K562 (cell line): Measurements from ENCODE around the gene PRPSAP1. TPM values are rescaled to one million over a fixed set of nuclear protein-coding genes. Genes with fewer than 3 reads are reported as not detected.
A peak's percentile ranks its signal among the peaks of the same experiment; 100 is the strongest.

Experiments
- AFF4 ChIP-seq: sonication (generic); formaldehyde crosslinking; IDR thresholded peaks from 2 replicates; pipeline ENCODE4 v1.8.0; 2023; ENCODE audit warnings: mild to moderate bottlenecking, missing genetic modification reagents
- ARID1B ChIP-seq: fragments of 450-650 bp; IDR thresholded peaks from 2 replicates; pipeline ENCODE4 v1.6.1; 2016; ENCODE audit warnings: antibody characterized with exemption, mild to moderate bottlenecking, inconsistent platforms
- MNT ChIP-seq, 2 experiments: fragments of 450-650 bp; conservative IDR thresholded peaks; 2 replicates each; pipeline ENCODE4 v1.6.1; 2017; ENCODE audit warnings: mild to moderate bottlenecking in 2 of 2, moderate library complexity in 2 of 2
- NCOR1 ChIP-seq: fragments of 450-650 bp; IDR thresholded peaks from 2 replicates; pipeline ENCODE4 v1.6.1; 2016; ENCODE audit warnings: mild to moderate bottlenecking, moderate library complexity
- PHF20 ChIP-seq: fragments of 450-650 bp; IDR thresholded peaks from 2 replicates; pipeline ENCODE4 v1.6.1; 2018; ENCODE audit not compliant: partially characterized antibody
- POLR2A ChIP-seq: fragments of 450-650 bp; conservative IDR thresholded peaks from 2 replicates; pipeline ENCODE4 v1.6.1; 2016
- POLR2B ChIP-seq: fragments of 450-650 bp; IDR thresholded peaks from 2 replicates; pipeline ENCODE4 v1.6.1; 2018; ENCODE audit warnings: low read depth; ENCODE audit not compliant: partially characterized antibody
- SIX5 ChIP-seq, 2 experiments: IDR thresholded peaks; 2 replicates each; pipeline ENCODE4 v1.6.1; 2011; ENCODE audit warnings: low read length in 2 of 2, borderline replicate concordance in 1 of 2, low read depth in 1 of 2, mild to moderate bottlenecking in 1 of 2, moderate library complexity in 1 of 2; ENCODE audit not compliant: insufficient read depth in 1 of 2
- SUPT5H ChIP-seq: fragments of 450-650 bp; IDR thresholded peaks from 2 replicates; pipeline ENCODE4 v1.6.1; 2016
- TBL1XR1 ChIP-seq, 2 experiments: IDR thresholded peaks; 2 replicates each; pipeline ENCODE4 v1.6.1; 2012; ENCODE audit warnings: improper control_type of control experiment in 2 of 2, low read length in 2 of 2, mild to moderate bottlenecking in 1 of 2
- TBP ChIP-seq: optimal IDR thresholded peaks from 2 replicates; pipeline ENCODE3; 2011; ENCODE audit warnings: low read depth, low read length, improper control_type of control experiment
- TFAP4 ChIP-seq: sonication (generic); formaldehyde crosslinking; IDR thresholded peaks from 2 replicates; pipeline ENCODE4 v1.8.0; 2022; ENCODE audit warnings: missing genetic modification reagents, mild to moderate bottlenecking, moderate library complexity, borderline replicate concordance
- ZNF699 ChIP-seq: fragments of 250-450 bp; sonication (Bioruptor Pico); IDR thresholded peaks from 2 replicates; pipeline ENCODE4 v1.8.0; 2021; ENCODE audit warnings: mild to moderate bottlenecking, moderate library complexity; ENCODE audit not compliant: insufficient replicate concordance
- polyA plus RNA-seq, 8 experiments: library from polyadenylated mRNA; depleted of rRNA in 4 of 8; stranded (reverse) in 5 of 8; unstranded in 3 of 8; fragments of >200 nt; fragmentation: Nextera tagmentation in 2 of 8; fragmentation: Illumina TruSeq in 1 of 8; extraction: Ambion mirVana in 2 of 8; extraction: Trizol in 1 of 8; gene quantifications; 2 replicates each; pipeline versions ENCODE4 v1.2.1 to v1.2.3, GENCODE V29; 2011 to 2014; ENCODE audit warnings: inconsistent platforms in 1 of 8, missing spikeins in 1 of 8
- total RNA-seq, 7 experiments: library from RNA; depleted of rRNA in 6 of 7; stranded (reverse); fragments of >200 nt in 6 of 7; fragmentation: Illumina TruSeq in 2 of 7; extraction: Trizol in 2 of 7; gene quantifications; 2 replicates each; pipeline versions ENCODE4 v1.2.1 to v1.2.3, GENCODE V29; 2011 to 2021; ENCODE audit warnings: low replicate concordance in 1 of 7

Gene PRPSAP1
- total and polyA plus RNA-seq, 9 of the 15 experiments (the other 6 are each of a cell fraction or from before 2014, with no cell fraction given) = 21.9 to 77.1 (median 40.8) TPM

- TF ChIP-seq AFF4 (peak; percentile 57; the same call in 1 of the 2 replicates), TBL1XR1 (IDR thresholded peaks at IDR 0.05; ENCODE audit: low read length in 2 of 2) (peak in 1 of 2 experiments; percentile 69; a peak in 2 of 4 replicates), ZNF699 (CRISPR knock-in tag) (no peak), POLR2A (peak; percentile 49), TBP (peak; percentile 73), SIX5 (IDR thresholded peaks at IDR 0.05; ENCODE audit: borderline replicate concordance in 1 of 2, insufficient read depth in 1 of 2, low read depth in 1 of 2, low read length in 2 of 2) (no peak), TFAP4 (CRISPR knock-in tag) (peak; percentile 68), POLR2B (peak; percentile 19), ARID1B (0 out of 2 replicates have a peak, but pooled peaks have one; percentile 25), SUPT5H (peak; percentile 45; the same call in 1 of the 2 replicates), NCOR1 (peak; percentile 52; the same call in 1 of the 2 replicates), PHF20 (no peak), MNT (conservative IDR thresholded peaks at IDR 0.05) (0 out of 4 replicates have a peak, but pooled peaks of 1 of the 2 experiments have one; percentile 3)
These were observed 84.4 kb downstream of the PRPSAP1 start (continued) for GRCh38 chr17:76268991-76269981.
